ENCODE measurements around the gene PCSK7.

DNA sequence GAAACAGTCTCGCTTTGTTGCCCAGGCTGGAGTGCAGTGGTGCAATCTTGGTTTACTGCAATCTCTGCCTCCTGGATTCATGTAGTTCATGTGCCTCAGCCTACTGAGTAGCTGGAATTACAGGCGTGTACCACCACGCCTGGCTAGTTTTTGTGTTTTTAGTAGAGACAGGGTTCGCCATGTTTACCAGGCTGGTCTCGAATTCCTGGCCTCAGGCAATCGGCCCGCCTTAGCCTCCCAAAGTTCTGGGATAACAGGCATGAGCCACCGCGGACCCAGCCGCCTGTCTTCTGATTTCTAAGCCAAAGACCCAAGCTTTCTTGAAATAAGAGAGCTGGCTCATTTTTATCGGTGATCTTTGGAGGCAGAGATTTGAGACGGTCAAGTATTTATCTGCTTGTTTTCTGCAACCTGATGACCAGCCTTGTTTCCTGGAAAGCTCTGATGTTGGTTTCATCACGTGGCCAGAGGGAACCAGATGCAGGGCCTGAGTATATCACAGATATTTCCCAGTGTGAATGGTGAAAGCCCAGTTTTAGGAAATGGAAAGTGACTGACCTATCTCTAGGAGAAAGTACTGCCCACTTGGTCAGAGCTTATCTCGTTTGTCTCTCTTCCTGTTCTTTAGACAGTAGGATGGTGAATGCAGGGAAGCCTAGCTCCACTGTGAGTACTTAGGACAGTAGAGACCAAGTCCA is 59.0 kb downstream of the PCSK7 start:
- TF ChIP-seq EZH2 (IDR thresholded peaks at IDR 0.05; ENCODE audit: low read length), result no peak
- TF ChIP-seq, protein P1, sequence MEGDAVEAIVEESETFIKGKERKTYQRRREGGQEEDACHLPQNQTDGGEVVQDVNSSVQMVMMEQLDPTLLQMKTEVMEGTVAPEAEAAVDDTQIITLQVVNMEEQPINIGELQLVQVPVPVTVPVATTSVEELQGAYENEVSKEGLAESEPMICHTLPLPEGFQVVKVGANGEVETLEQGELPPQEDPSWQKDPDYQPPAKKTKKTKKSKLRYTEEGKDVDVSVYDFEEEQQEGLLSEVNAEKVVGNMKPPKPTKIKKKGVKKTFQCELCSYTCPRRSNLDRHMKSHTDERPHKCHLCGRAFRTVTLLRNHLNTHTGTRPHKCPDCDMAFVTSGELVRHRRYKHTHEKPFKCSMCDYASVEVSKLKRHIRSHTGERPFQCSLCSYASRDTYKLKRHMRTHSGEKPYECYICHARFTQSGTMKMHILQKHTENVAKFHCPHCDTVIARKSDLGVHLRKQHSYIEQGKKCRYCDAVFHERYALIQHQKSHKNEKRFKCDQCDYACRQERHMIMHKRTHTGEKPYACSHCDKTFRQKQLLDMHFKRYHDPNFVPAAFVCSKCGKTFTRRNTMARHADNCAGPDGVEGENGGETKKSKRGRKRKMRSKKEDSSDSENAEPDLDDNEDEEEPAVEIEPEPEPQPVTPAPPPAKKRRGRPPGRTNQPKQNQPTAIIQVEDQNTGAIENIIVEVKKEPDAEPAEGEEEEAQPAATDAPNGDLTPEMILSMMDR (optimal IDR thresholded peaks at IDR 0.05 in 1 of 3, IDR thresholded peaks at IDR 0.05 in 1 of 3, conservative IDR thresholded peaks at IDR 0.05 in 1 of 3; ENCODE audit: extremely low read depth in 1 of 3, insufficient read depth in 2 of 3, low read length in 3 of 3), result no peak

Measured in keratinocyte (primary cell).